Kidney (tissue), 14 donors: ENCODE results near the gene PEG3. TPM values are rescaled to one million over a fixed set of nuclear protein-coding genes. Genes with fewer than 3 reads are reported as not detected.

Experiments used
- DNase-seq, 5 donors: peaks; one replicate each; pipeline ENCODE4 v3.0.0-alpha.2; 2013 to 2020
- FAIRE-seq: peaks from 2 replicates; lab custom pipeline; 2012; peaks lifted over from hg19 to GRCh38; lab: Jason Lieb, UNC
- H3K27ac ChIP-seq, 2 donors: one replicate each; pipeline ENCODE4 v1.7.0; 2013; ENCODE audit warnings: low read depth in 2 of 2, low read length in 2 of 2, inconsistent platforms in 1 of 2
- H3K27me3 ChIP-seq: one replicate; pipeline ENCODE4 v1.7.1; 2013; ENCODE audit warnings: low read length, inconsistent platforms; ENCODE audit not compliant: control insufficient read depth, insufficient read depth
- H3K36me3 ChIP-seq, 3 donors: one replicate each; pipeline versions ENCODE4 v1.7.0 to v1.7.1; 2013; ENCODE audit warnings: low read length in 3 of 3, control low read depth in 1 of 3, inconsistent platforms in 1 of 3; ENCODE audit not compliant: insufficient read depth in 3 of 3, control insufficient read depth in 2 of 3
- H3K4me1 ChIP-seq, 3 donors: one replicate each; pipeline versions ENCODE4 v1.7.0 to v1.7.1; 2013; ENCODE audit warnings: low read length in 3 of 3, inconsistent platforms in 1 of 3, low read depth in 1 of 3; ENCODE audit not compliant: control insufficient read depth in 2 of 3, insufficient read depth in 2 of 3
- H3K4me3 ChIP-seq, 3 donors: one replicate each; pipeline versions ENCODE4 v1.7.0 to v1.8.1; 2013; ENCODE audit warnings: low read length in 3 of 3, control low read depth in 1 of 3, inconsistent platforms in 1 of 3
- H3K9ac ChIP-seq, 3 donors: one replicate each; pipeline versions ENCODE4 v1.7.0 to v1.7.1; 2013; ENCODE audit warnings: low read length in 3 of 3, control low read depth in 1 of 3, inconsistent platforms in 1 of 3
- H3K9me3 ChIP-seq, 3 donors: one replicate each; pipeline versions ENCODE4 v1.7.0 to v1.7.1; 2013; ENCODE audit warnings: low read length in 3 of 3, control low read depth in 1 of 3, inconsistent platforms in 1 of 3; ENCODE audit not compliant: control insufficient read depth in 2 of 3, insufficient read depth in 1 of 3
- intact Hi-C: fragments of 100-400 bp; cut with DNase I; formaldehyde crosslinking; loops from one replicate; pipeline ENCODE4 v1.11.1; 2022
- polyA plus RNA-seq: library from polyadenylated mRNA; stranded (reverse); fragments of 350-450 nt; fragmentation: Illumina TruSeq; extraction: RNeasy Lipid Tissue Mini Kit (QIAGEN cat#74804); gene quantifications from one replicate; pipeline ENCODE4 v1.2.3, GENCODE V29; 2014; ENCODE audit warnings: low read depth, low replicate concordance; ENCODE audit not compliant: insufficient read depth
- total RNA-seq: library from RNA; stranded (reverse); fragmentation: NEBNext Ultra II Directional; extraction: Animal tissue kit (Norgen Biotek cat#: 25700); gene quantifications from one replicate; pipeline ENCODE4 v1.2.1, GENCODE V29; 2021
- TF ChIP-seq, protein P1 (sequence below): IDR thresholded peaks from 3 replicates; pipeline ENCODE4 v1.5.1; 2012; ENCODE audit warnings: mild to moderate bottlenecking, moderate library complexity, borderline replicate concordance; ENCODE audit not compliant: insufficient read depth; ENCODE audit errors: extremely low read depth
- donor health status: control.
- donor health status: control.
- donor health status: control.
- donor health status: control.
- donor health status: control.
- donor health status: DM: yes; HTN: yes; CAD: no.
- donor health status: Normal renal cell carcinoma (clear cell type).

The PEG3 gene
- total and polyA plus RNA-seq, 2 donors from 2014 or later: 2.0 to 8.7 TPM

DNA sequence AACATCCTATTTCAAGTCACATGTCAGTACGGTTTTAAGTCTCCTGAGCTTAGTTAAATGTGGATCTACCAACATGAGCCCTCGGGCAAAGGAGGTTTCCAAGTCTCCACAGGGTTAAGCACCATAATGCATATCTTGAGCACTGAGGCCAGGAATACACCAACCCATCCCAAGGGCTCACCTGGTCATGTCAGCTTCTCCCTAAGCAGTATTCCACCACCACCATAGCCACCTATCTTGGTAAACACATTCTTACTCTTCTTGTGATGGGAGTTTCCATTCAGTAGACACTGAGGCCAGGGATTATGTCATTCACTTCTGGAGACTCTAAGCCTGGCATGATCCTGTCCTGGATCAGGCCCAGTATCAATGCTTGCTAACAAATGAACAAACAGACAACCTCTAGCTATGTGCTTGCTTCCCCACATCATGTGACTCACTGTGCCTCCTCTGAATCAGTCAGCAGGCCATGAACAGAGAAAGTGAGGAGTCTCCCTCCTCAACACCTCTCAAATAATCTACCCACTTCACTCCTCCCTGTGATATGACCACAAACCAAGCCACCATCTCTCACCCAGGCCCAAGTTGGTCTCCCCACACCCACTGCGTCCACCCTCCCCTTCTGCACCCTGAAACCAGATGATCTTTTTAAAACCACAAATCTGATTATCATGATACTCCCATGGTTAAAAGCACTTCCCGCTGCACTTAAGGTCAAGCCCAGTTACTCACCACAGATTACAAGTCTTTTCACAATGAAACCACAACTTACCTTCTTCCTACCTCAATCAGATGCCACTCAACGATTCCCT, 5.8 kb downstream of the PEG3 start:
- no peaks in the 10 kb centered on the region for H3K4me1 ChIP-seq
- peaks cover 0 to 3% (median 0%) of the 10 kb centered on the region in 3 donors for H3K36me3 ChIP-seq
- FAIRE-seq (no peak), DNase-seq (no peak)
- no peaks in the 10 kb centered on the region for H3K27me3 ChIP-seq
- no peak overlapping the region for H3K9ac ChIP-seq
- no peak overlapping the region for H3K27ac ChIP-seq
- intact Hi-C loops: no loop called here
- no peak overlapping the region for H3K4me3 ChIP-seq
- H3K9me3 ChIP-seq: no peaks in the 10 kb centered on the region
- TF ChIP-seq, protein P1, sequence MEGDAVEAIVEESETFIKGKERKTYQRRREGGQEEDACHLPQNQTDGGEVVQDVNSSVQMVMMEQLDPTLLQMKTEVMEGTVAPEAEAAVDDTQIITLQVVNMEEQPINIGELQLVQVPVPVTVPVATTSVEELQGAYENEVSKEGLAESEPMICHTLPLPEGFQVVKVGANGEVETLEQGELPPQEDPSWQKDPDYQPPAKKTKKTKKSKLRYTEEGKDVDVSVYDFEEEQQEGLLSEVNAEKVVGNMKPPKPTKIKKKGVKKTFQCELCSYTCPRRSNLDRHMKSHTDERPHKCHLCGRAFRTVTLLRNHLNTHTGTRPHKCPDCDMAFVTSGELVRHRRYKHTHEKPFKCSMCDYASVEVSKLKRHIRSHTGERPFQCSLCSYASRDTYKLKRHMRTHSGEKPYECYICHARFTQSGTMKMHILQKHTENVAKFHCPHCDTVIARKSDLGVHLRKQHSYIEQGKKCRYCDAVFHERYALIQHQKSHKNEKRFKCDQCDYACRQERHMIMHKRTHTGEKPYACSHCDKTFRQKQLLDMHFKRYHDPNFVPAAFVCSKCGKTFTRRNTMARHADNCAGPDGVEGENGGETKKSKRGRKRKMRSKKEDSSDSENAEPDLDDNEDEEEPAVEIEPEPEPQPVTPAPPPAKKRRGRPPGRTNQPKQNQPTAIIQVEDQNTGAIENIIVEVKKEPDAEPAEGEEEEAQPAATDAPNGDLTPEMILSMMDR: no peak

DNA sequence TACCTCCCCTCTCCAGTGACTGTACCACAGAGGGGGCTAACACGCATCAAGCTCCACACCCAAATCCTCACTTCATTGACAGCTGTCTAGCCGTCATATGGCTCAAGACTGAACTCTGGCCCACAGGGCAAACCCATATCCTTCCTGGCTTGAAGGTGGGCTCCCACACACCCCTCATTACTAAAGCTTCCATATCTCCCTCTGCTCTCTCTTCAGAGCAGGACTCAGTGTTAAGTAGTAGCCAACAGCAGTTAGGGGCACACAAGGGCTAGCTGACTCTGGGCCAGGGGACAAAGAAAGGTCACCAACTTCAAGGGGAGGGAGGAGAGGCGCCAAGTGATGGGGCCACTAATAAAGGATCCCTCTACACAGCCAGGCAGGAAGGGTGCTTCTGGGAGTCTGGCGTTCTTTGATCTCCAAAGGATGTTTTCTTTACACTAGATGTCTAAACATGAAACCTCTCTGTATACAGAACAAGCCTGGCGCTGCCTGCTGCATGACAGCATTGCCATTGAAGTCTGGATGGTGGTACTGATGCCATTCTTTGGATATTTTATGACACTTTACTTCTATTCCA, 8.1 kb downstream of the PEG3 start:
- intact Hi-C loops: no loop called here
- Histone ChIP-seq H3K36me3 (peaks cover 0 to 3% (median 0%) of the 10 kb centered on the region in 3 donors), H3K27me3 (no peaks in the 10 kb centered on the region), H3K4me1 (no peaks in the 10 kb centered on the region), H3K9me3 (no peaks in the 10 kb centered on the region), H3K27ac (no peak overlapping the region), H3K4me3 (no peak overlapping the region), H3K9ac (no peak overlapping the region)
- no peak for DNase-seq
- FAIRE-seq: no peak
- TF ChIP-seq, protein P1: no peak

DNA sequence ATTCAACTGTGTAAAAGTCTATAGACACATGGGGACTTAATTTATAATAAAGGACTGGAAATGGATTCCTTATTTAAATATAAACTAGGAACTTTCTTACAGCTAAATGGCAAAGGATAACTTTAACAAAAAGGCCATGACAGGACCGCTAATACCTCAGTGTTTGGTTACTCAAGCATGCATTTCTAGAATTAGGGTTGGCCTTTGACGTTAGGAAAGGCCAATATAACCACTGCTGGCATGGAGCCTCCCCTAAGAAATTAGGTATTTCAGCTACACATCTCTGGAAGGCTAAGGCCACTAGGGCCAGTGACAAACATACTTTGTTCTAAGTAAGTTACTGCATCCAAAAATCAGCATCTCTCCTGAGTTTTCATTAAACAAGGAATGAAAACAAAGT, 9.3 kb downstream of the PEG3 start:
- no peak for DNase-seq
- H3K4me3 ChIP-seq: no peak overlapping the region
- no peak overlapping the region for H3K27ac ChIP-seq
- H3K9me3 ChIP-seq: no peaks in the 10 kb centered on the region
- no peaks in the 10 kb centered on the region for H3K4me1 ChIP-seq
- TF ChIP-seq, protein P1: no peak
- H3K36me3 ChIP-seq: peaks cover 0 to 3% (median 0%) of the 10 kb centered on the region in 3 donors
- no peak for FAIRE-seq
- intact Hi-C loops: no loop called here
- H3K27me3 ChIP-seq: no peaks in the 10 kb centered on the region
- H3K9ac ChIP-seq: no peak overlapping the region
